ENCODE data around the gene TOMM20.

TOMM20 gene

DNA sequence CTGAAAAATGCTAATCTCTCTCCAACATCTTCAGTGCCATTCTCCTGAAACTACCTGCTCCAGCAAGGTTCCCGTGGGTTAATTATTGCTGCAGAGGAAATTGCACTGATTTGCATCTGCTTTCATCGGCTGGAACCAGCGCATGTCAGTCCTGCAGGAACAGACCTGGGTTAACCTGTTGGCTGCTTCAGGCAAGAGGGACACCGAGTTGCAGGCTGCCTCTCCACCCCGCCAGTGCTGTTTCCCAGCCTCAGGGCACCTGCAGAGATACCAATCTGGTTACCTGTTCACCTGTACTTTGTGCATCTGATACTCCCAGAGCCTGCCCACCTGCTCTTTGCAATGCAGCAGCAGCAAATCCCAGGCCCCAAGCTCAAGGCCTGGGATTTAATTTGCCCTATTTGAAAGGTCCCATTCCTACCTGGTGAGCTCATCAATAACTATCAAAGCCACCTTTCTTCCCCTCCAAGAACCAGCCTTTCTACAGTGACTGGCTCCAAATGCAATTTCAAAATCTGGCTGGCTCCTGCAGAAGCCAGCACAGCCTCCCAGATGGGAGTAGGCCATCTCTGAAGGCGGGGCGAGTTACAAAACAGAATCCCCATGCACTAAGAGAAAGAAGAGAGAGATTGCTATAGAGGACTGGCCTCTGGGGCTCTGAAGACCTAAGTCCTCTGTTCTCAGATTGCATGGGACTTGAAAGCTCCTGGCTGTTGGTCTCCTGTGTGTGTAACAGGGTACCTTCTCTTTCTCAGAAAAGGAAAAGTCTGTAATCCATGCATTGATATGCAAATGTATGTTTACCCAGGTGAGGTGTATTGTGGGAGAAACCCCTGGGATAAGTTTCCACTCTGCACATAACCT lies 67.8 kb downstream of the TOMM20 start:
- TF ChIP-seq ZNF274 (IDR thresholded peaks at IDR 0.05; ENCODE audit: low read depth, low read length) = no peak

More for the DNA sequence above, 67.8 kb downstream of the TOMM20 start:
- H3K4me3 ChIP-seq (ENCODE audit: low read length) = no peak overlapping the region

All from GM08714 (cell line).